C4-2B (cell line): Measurements from ENCODE around the gene TUBG2.

ENCODE experiments used
- CTCF ChIP-seq: fragments of 450-650 bp; conservative IDR thresholded peaks from 2 replicates; pipeline ENCODE4 v1.5.1; 2017; ENCODE audit warnings: mild to moderate bottlenecking
- ZFX ChIP-seq: fragments of 450-650 bp; IDR thresholded peaks from 2 replicates; pipeline ENCODE4 v1.6.1; 2017

GRCh38 chr17:42709561-42709960 is 50.5 kb downstream of the TUBG2 start:
- TF ChIP-seq CTCF (no peak), ZFX (no peak)
